ENCODE results near the gene MFSD11.
"Not testable (repeated sequence)": the region's sequence is repeated elsewhere in the genome, so short reads cannot be mapped to it uniquely, and the experiment has no call there.

MFSD11 gene

DNA sequence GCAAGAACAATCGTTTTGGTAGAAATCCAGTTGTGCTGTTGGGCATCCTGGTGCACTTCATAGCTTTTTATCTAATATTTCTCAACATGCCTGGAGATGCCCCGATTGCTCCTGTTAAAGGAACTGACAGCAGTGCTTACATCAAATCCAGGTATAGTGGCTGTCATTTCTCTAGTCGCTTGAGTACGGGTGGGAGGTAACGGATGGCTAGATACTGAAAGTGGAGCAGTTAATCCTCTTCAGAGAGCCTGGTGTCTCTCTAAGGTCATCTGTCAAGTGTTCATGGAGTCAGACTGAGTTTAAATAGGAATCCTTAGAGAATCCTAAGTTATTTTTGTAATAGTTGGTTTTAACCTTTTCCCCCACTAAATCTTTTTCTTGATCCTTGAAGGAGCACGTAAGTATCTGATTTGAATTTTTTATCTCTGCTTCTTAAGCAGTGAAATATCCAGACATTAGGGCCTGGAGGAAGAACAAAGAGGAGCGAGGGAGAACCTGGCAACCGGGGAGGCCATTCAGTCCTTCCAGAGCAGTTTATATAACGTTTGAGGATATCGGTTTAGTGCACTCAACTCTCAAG lies 37.2 kb downstream of the MFSD11 start:
- no peak overlapping the region for H3K27ac ChIP-seq (ENCODE audit: low read length)

DNA sequence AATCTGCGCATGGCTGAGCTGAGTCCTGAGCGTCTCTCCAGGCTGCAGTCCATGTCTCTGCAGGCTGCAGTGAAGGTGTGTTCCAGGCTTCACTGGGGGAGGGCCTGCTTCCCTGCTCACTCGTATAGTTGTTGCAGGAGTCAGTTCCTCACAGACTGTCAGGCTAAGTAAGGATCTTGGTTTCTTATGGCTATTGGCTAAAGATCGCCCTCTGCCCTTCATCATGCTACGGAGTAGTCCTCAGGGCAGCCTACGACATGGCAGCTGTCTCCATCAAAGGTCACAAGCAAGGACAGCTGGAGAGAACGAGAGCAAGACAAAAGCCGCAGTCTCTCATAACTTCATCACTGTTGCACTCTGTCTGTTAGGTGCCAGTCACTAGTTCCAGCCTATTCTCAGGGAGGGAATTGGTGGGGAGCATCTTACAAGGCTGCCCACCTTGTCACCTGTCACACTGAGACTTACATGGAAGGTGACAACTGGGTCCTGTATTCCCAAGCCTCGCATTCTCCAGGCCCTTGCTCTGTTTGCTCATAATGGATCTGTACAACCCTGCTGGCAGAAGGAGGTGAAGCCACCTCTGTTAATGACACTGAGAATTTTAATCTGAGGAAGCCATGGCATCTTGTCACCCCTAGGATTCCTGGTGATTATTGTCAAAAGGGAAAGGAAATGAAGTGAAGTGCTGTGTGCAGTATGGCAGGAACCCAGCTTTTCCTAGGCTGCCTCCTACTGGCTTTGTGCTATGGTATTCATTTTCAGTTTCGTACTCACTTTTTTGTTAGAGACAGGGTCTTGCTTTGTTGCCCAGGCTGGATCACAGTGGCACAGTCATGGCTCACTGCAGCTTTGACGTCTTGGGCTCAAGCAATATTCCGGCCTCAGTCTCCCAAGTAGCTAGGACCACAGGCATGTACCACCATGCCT lies 43.4 kb downstream of the MFSD11 start:
- H3K4me1 ChIP-seq (ENCODE audit: control insufficient read depth, low read depth, low read length) = no peaks in the 10 kb centered on the region
- H3K27ac ChIP-seq (ENCODE audit: low read length) = no peak overlapping the region
- no peak overlapping the region for H3K9ac ChIP-seq (ENCODE audit: low read length)
- H3K27me3 ChIP-seq (ENCODE audit: control insufficient read depth, insufficient read depth, low read length) = no peaks in the 10 kb centered on the region
- no peaks in the 10 kb centered on the region for H3K9me3 ChIP-seq (ENCODE audit: control insufficient read depth, low read depth, low read length)
- no peak overlapping the region for H3K4me3 ChIP-seq (ENCODE audit: low read length)
- H3K36me3 ChIP-seq (ENCODE audit: control insufficient read depth, low read depth, low read length) = peaks cover 10% of the 10 kb centered on the region

More for the DNA sequence above, 37.2 kb downstream of the MFSD11 start:
- no peaks in the 10 kb centered on the region for H3K9me3 ChIP-seq (ENCODE audit: control insufficient read depth, low read depth, low read length)
- H3K36me3 ChIP-seq (ENCODE audit: control insufficient read depth, low read depth, low read length) = peaks cover 20% of the 10 kb centered on the region
- H3K27me3 ChIP-seq (ENCODE audit: control insufficient read depth, insufficient read depth, low read length) = no peaks in the 10 kb centered on the region
- H3K4me1 ChIP-seq (ENCODE audit: control insufficient read depth, low read depth, low read length) = no peaks in the 10 kb centered on the region
- no peak overlapping the region for H3K4me3 ChIP-seq (ENCODE audit: low read length)
- H3K9ac ChIP-seq (ENCODE audit: low read length) = no peak overlapping the region

DNA sequence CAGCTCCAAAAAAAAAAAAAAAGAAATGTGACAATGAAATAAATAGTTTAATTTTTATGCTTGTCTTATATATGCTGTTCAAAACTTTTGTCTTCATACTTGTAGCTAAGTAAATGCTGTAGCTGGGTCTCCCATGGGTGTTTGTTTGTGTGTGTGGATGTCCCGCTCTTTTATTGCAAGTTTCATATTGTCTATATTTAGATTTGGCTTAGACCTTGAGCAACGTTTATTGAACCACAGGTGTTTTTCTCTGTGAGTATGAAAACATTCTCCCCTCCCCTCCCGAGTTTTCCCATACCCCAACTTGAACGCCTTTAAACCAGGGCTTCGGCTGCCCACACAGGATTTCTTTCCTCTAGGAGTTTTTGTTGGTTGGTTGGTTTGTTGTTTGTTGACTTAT lies 45.2 kb downstream of the MFSD11 start:
- H3K4me3 ChIP-seq (ENCODE audit: low read length) = no peak overlapping the region
- no peak overlapping the region for H3K27ac ChIP-seq (ENCODE audit: low read length)
- H3K36me3 ChIP-seq (ENCODE audit: control insufficient read depth, low read depth, low read length) = peaks cover 6% of the 10 kb centered on the region
- H3K4me1 ChIP-seq (ENCODE audit: control insufficient read depth, low read depth, low read length) = no peaks in the 10 kb centered on the region
- H3K9ac ChIP-seq (ENCODE audit: low read length) = no peak overlapping the region
- no peaks in the 10 kb centered on the region for H3K9me3 ChIP-seq (ENCODE audit: control insufficient read depth, low read depth, low read length)
- H3K27me3 ChIP-seq (ENCODE audit: control insufficient read depth, insufficient read depth, low read length) = no peaks in the 10 kb centered on the region

DNA sequence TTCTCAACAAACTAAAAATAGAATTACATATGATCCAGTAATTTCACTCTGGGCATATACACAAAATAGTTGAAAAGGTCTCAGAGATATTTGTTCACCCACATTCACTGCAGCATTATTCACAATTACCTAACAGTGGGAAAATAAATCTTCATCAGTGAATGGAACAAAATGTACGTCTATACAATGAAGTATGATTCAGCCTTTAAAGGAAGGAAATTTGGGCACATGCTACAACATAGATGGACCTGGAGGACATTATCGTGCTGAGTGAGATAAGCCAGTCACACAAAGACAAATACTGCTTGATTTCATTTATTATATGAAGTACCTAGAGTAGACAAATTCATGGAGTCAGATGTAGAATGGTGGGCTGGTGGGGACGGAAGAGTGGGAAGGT lies 47.0 kb downstream of the MFSD11 start:
- Histone ChIP-seq H3K9me3 (ENCODE audit: control insufficient read depth, low read depth, low read length) (no peaks in the 10 kb centered on the region), H3K4me3 (ENCODE audit: low read length) (no peak overlapping the region), H3K9ac (ENCODE audit: low read length) (no peak overlapping the region), H3K36me3 (ENCODE audit: control insufficient read depth, low read depth, low read length) (no peaks in the 10 kb centered on the region), H3K4me1 (ENCODE audit: control insufficient read depth, low read depth, low read length) (no peaks in the 10 kb centered on the region), H3K27ac (ENCODE audit: low read length) (no peak overlapping the region), H3K27me3 (ENCODE audit: control insufficient read depth, insufficient read depth, low read length) (no peaks in the 10 kb centered on the region)

DNA sequence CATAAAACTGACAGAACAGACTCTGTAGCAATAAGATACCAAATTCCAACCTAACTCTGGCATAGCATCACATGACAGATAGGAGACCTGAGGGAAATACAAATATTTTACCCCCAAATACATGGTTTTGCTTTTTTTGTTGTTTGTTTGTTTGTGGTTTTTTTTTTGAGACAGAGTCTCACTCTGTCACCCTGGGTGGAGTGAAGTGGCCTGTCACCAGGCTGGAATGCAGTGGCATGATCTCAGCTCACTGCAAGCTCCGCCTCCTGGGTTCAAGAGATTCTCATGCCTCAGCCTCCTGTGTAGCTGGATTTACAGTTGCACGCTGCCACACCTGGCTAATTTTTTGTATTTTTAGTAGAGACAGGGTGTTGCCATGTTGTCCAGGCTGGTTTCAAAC lies 49.9 kb downstream of the MFSD11 start:
- H3K27ac ChIP-seq (ENCODE audit: low read length); H3K9ac ChIP-seq (ENCODE audit: low read length): not testable (repeated sequence)

DNA sequence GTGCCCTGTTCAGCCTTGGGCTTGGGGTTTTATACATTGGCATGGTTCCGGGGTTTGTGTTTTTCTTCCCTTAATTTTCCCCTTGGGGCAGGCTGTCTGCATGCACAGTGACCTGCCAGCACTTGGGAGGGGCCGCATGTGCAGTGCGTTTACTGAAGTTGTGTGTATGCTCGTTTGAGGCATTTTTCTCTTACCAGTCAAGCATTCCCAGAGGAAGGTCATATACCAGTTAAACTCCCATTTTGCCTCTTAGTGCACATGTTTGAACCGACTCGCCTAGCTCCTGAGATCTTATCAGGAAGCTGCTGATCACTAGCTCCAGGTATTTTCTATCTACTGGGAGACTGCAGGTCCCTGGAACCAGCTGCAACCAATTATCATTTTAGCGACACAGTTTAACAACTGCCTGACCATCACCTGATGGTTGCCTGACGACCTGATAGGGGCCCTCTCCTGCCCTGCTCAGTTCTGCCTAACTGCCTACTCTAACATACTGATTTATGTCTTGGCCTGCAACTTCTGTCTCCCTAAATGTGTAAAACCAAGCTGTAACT lies 51.4 kb downstream of the MFSD11 start:
- Histone ChIP-seq H3K9ac (ENCODE audit: low read length) (no peak overlapping the region), H3K36me3 (ENCODE audit: control insufficient read depth, low read depth, low read length) (no peaks in the 10 kb centered on the region), H3K4me1 (ENCODE audit: control insufficient read depth, low read depth, low read length) (peaks cover 4% of the 10 kb centered on the region)

More for the DNA sequence above, 49.9 kb downstream of the MFSD11 start:
- H3K4me3 ChIP-seq (ENCODE audit: low read length); H3K4me1 ChIP-seq (ENCODE audit: control insufficient read depth, low read depth, low read length); H3K9me3 ChIP-seq (ENCODE audit: control insufficient read depth, low read depth, low read length); H3K36me3 ChIP-seq (ENCODE audit: control insufficient read depth, low read depth, low read length); H3K27me3 ChIP-seq (ENCODE audit: control insufficient read depth, insufficient read depth, low read length): not testable (repeated sequence)

DNA sequence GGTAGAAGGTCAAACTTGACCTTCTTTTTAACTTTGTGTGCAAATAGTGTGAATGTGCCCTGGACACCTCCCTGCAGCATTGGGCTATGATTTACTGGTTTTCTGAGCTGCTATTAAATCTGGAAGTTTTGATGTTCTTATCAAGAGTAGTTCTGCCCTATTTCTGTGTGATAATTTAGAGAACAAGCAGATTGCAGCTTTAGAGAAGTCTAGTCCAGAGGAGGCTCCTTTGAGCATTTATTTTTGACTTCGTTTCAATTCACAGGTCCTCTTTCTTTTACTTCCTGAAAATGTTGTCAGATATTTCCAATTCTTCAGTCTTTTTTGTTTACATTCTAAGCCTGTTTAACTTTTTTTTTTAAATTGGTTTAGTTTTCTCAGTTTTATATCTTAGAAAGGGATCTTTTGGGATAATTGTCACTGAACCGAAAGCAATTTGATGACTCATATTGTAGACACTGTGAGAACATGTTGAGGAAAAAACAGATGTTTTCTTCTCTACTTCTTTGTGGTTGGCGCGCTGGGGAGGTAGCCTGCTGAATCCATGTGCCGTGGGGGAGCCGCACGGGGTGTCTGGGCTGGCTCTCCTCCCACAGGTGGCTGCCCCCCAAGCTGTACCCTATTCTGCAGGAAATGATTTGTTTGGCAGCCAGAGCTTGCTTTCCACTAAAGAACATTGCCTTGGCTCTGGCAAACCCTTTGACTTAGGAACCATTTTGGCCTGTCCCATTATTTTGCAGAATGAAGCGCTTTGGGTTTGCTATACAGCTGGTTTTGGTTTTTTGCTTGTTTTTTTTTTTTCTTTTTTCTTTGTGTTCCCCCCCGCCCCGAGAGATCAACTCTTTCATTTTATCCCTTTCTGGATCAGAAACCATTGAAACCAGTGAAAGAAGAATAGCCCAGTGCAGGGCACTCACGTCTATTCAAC lies 53.4 kb downstream of the MFSD11 start:
- no peaks in the 10 kb centered on the region for H3K9me3 ChIP-seq (ENCODE audit: control insufficient read depth, low read depth, low read length)
- H3K27me3 ChIP-seq (ENCODE audit: control insufficient read depth, insufficient read depth, low read length) = no peaks in the 10 kb centered on the region
- H3K9ac ChIP-seq (ENCODE audit: low read length) = no peak overlapping the region
- H3K27ac ChIP-seq (ENCODE audit: low read length) = no peak overlapping the region
- peaks cover 4% of the 10 kb centered on the region for H3K4me1 ChIP-seq (ENCODE audit: control insufficient read depth, low read depth, low read length)
- no peak overlapping the region for H3K4me3 ChIP-seq (ENCODE audit: low read length)
- H3K36me3 ChIP-seq (ENCODE audit: control insufficient read depth, low read depth, low read length) = no peaks in the 10 kb centered on the region

More for the DNA sequence above, 51.4 kb downstream of the MFSD11 start:
- H3K27me3 ChIP-seq (ENCODE audit: control insufficient read depth, insufficient read depth, low read length) = no peaks in the 10 kb centered on the region
- H3K9me3 ChIP-seq (ENCODE audit: control insufficient read depth, low read depth, low read length) = no peaks in the 10 kb centered on the region
- no peak overlapping the region for H3K27ac ChIP-seq (ENCODE audit: low read length)
- H3K4me3 ChIP-seq (ENCODE audit: low read length) = no peak overlapping the region

DNA sequence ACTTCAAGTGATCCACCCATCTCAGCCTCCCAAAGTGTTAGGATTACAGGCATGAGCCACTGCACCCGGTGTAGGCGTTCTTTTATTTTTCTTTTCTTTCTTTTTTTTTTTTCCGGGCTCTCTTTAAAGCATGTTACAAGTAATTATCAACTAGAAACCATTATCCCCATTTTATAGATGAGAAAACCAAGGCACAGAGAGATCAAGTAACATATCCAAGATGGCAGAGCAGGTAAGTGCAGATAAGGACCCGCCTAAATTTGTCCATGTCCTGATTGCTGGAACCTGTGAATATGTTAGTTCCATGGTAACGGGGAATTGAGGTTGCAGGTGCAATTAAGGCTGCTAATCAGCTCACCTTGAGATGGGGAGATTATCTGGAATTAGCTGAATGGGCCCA lies 54.4 kb downstream of the MFSD11 start:
- H3K4me1 ChIP-seq (ENCODE audit: control insufficient read depth, low read depth, low read length) = peaks cover 7% of the 10 kb centered on the region
- no peaks in the 10 kb centered on the region for H3K36me3 ChIP-seq (ENCODE audit: control insufficient read depth, low read depth, low read length)
- H3K9ac ChIP-seq (ENCODE audit: low read length) = no peak overlapping the region
- H3K9me3 ChIP-seq (ENCODE audit: control insufficient read depth, low read depth, low read length) = no peaks in the 10 kb centered on the region
- no peak overlapping the region for H3K27ac ChIP-seq (ENCODE audit: low read length)
- no peaks in the 10 kb centered on the region for H3K27me3 ChIP-seq (ENCODE audit: control insufficient read depth, insufficient read depth, low read length)
- no peak overlapping the region for H3K4me3 ChIP-seq (ENCODE audit: low read length)

DNA sequence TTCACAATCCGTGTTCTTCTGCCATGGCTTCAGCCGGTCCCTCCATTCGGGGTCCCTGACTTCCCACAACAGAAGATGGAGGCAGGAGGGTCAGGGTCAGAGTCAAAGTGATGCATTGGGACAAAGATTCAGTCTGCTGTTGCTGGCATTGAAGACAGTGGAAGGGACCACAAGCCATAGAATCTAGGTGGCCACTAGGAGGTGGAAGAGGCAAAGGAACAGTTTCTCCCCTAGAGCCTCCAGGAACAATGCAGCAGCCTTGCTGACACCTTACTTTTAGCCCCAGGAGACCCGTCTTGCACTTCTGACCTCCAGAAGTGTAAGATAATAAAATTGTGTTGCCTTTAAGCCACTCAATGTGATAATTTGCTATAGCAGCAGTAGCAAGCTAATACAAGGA lies 55.9 kb downstream of the MFSD11 start:
- no peak overlapping the region for H3K4me3 ChIP-seq (ENCODE audit: low read length)
- H3K9ac ChIP-seq (ENCODE audit: low read length) = no peak overlapping the region
- no peak overlapping the region for H3K27ac ChIP-seq (ENCODE audit: low read length)
- no peaks in the 10 kb centered on the region for H3K9me3 ChIP-seq (ENCODE audit: control insufficient read depth, low read depth, low read length)
- H3K36me3 ChIP-seq (ENCODE audit: control insufficient read depth, low read depth, low read length) = no peaks in the 10 kb centered on the region
- H3K4me1 ChIP-seq (ENCODE audit: control insufficient read depth, low read depth, low read length) = peaks cover 8% of the 10 kb centered on the region
- no peaks in the 10 kb centered on the region for H3K27me3 ChIP-seq (ENCODE audit: control insufficient read depth, insufficient read depth, low read length)

DNA sequence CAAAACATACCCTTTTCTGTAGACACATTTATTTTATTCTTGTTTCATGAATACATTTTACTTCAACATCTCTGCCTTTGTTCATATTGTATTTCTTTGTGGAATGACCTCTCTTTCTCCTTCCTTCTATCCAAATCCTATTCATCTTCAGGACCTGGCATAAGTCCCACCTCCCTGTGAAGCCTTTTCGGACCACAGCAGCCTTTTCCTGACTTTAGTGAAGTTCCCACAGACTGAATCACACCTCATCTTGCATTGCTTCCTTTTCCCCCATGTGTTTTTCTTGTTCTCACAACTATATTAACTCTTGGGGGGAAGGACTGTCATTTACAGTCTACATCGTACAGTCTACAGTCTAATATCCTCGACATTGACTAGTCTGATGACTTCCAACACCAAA lies 58.2 kb downstream of the MFSD11 start:
- Histone ChIP-seq H3K27me3 (ENCODE audit: control insufficient read depth, insufficient read depth, low read length) (no peaks in the 10 kb centered on the region), H3K9me3 (ENCODE audit: control insufficient read depth, low read depth, low read length) (no peaks in the 10 kb centered on the region), H3K4me1 (ENCODE audit: control insufficient read depth, low read depth, low read length) (peaks cover 8% of the 10 kb centered on the region), H3K27ac (ENCODE audit: low read length) (no peak overlapping the region), H3K36me3 (ENCODE audit: control insufficient read depth, low read depth, low read length) (no peaks in the 10 kb centered on the region), H3K9ac (ENCODE audit: low read length) (no peak overlapping the region), H3K4me3 (ENCODE audit: low read length) (no peak overlapping the region)

DNA sequence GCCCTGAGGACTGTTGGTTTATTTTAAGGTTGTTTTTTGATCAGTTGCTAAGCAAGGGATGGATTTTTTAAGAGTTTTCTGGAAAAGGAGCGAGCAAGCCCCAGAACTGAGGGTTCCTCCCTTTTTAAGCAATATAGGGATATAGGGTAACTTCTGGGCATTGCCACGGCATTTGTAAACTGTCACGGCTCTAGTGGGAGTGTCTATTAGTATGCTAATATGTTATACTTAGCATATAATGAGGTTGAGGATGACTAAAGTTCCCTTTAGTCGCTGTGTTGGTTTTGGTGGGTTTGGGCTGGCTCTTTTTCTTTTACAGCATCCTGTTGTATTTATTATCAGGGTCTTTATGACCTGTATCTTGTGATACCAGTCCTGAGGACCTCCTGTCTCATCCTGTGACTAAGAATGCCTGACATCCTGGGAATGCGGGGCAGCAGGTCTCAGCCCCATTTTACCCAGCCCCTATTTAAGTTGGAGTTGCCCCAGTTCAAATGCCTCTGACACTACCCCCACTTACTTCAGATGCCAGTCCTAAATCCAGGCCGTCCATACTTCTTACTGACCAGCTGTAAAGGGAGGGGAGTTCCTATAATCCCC lies 59.4 kb downstream of the MFSD11 start:
- Histone ChIP-seq H3K4me3 (ENCODE audit: low read length) (no peak overlapping the region), H3K36me3 (ENCODE audit: control insufficient read depth, low read depth, low read length) (no peaks in the 10 kb centered on the region), H3K9me3 (ENCODE audit: control insufficient read depth, low read depth, low read length) (no peaks in the 10 kb centered on the region), H3K9ac (ENCODE audit: low read length) (no peak overlapping the region), H3K27me3 (ENCODE audit: control insufficient read depth, insufficient read depth, low read length) (no peaks in the 10 kb centered on the region), H3K4me1 (ENCODE audit: control insufficient read depth, low read depth, low read length) (peaks cover 8% of the 10 kb centered on the region), H3K27ac (ENCODE audit: low read length) (no peak overlapping the region)
